Subcutaneous adipose tissue (tissue), 4 donors: ENCODE measurements around the gene VTN. TPM values are rescaled to one million over a fixed set of nuclear protein-coding genes. Genes with fewer than 3 reads are reported as not detected.

Experiments used
- CTCF ChIP-seq: fragments of 450-650 bp; IDR thresholded peaks from one replicate; pipeline ENCODE4 v1.5.1; 2016; ENCODE audit warnings: low read depth, mild to moderate bottlenecking, control low read depth, antibody characterized with exemption, moderate library complexity
- total RNA-seq, 4 donors: library from RNA; depleted of rRNA; stranded (reverse); fragments of >200 nt; gene quantifications; one replicate each; pipeline ENCODE4 v1.1.0, GENCODE V29; 2016

The VTN gene
- total RNA-seq, 4 donors from 2014 or later: 0.85 to 2.6 TPM; not detected in 2

GRCh38 chr17:28317966-28318758 is 51.9 kb downstream of the VTN start:
- no peak for TF ChIP-seq CTCF

Other genes starting within 250 kb of the VTN start
- gene TMEM97, start 51.1 kb downstream of the VTN start, total RNA-seq: 1 to 10 TPM; 2.6 to 9.5 (median 6.8) TPM
- gene IFT20, start 34.8 kb downstream of the VTN start, total RNA-seq: 10 to 100 TPM; 31.0 to 43.5 (median 37.3) TPM
- 10 to 100 TPM; 14.8 to 31.8 (median 21.4) TPM for gene TNFAIP1, start 34.5 kb downstream of the VTN start, total RNA-seq
- 100 to 1,000 TPM in 1 of 4 donors, 10 to 100 TPM in 3; 56.6 to 103 (median 69.3) TPM for gene POLDIP2, start 12.8 kb downstream of the VTN start, total RNA-seq
- gene SEBOX, start 5.1 kb downstream of the VTN start, total RNA-seq: not detected
- 1 to 10 TPM; 3.8 to 7.7 (median 5.9) TPM for gene SARM1, start 1.4 kb upstream of the VTN start, total RNA-seq
- 10 to 100 TPM in 3 of 4 donors, 1 to 10 TPM in 1; 7.3 to 16.3 (median 13.1) TPM for gene SLC46A1, start 35.9 kb upstream of the VTN start, total RNA-seq
- not detected for gene SLC13A2, start 103.3 kb upstream of the VTN start, total RNA-seq
- not detected for gene FOXN1, start 136.0 kb upstream of the VTN start, total RNA-seq
- 10 to 100 TPM; 15.7 to 26.5 (median 20.8) TPM for gene UNC119, start 182.3 kb upstream of the VTN start, total RNA-seq
- 10 to 100 TPM; 34.9 to 86.7 (median 46.9) TPM for gene PIGS, start 201.2 kb upstream of the VTN start, total RNA-seq
- 100 to 1,000 TPM in 2 of 4 donors, 10 to 100 TPM in 2; 29.4 to 355 (median 71.1) TPM for gene ALDOC, start 206.6 kb upstream of the VTN start, total RNA-seq
- 1 to 10 TPM; 1.1 to 9.0 (median 4.7) TPM for gene SPAG5, start 228.7 kb upstream of the VTN start, total RNA-seq
- 10 to 100 TPM in 2 of 4 donors, 1 to 10 TPM in 2; 6.4 to 12.3 (median 9.7) TPM for gene RSKR, start 243.9 kb upstream of the VTN start, total RNA-seq